GM23338 (cell line): ENCODE data around the gene SLC18B1. TPM values are rescaled to one million over a fixed set of nuclear protein-coding genes. Genes with fewer than 3 reads are reported as not detected.

Source experiments
- ATAC-seq: fragments of 200-7000 bp; cut with Tn5 transposase; 3 replicates; pipeline ENCODE4 v1.9.1; 2020
- DNase-seq: peaks from one replicate; pipeline ENCODE4 v3.0.0-alpha.2; 2015; ENCODE audit warnings: low spot score
- H2AFZ ChIP-seq: fragments of 200-600 bp; sonication (generic); 2 replicates; pipeline ENCODE4 v1.8.0; 2016; ENCODE audit warnings: antibody characterized with exemption, mild to moderate bottlenecking, moderate library complexity
- H3F3A ChIP-seq: fragments of 200-600 bp; sonication (generic); replicated peaks from 2 replicates; pipeline ENCODE4 v1.8.0; 2017; ENCODE audit warnings: antibody characterized with exemption, mixed run types, low read depth
- H3K27ac ChIP-seq: fragments of 200-600 bp; sonication (generic); 2 replicates; pipeline ENCODE4 v1.6.1; 2016; ENCODE audit warnings: low read depth
- H3K27me3 ChIP-seq: fragments of 200-600 bp; sonication (generic); 2 replicates; pipeline ENCODE4 v1.8.0; 2016; ENCODE audit warnings: mild to moderate bottlenecking, mixed run types, moderate library complexity; ENCODE audit not compliant: insufficient read depth
- H3K36me3 ChIP-seq: fragments of 200-600 bp; sonication (generic); 2 replicates; pipeline ENCODE4 v1.8.0; 2016; ENCODE audit warnings: mild to moderate bottlenecking; ENCODE audit not compliant: insufficient read depth
- H3K4me1 ChIP-seq: fragments of 200-600 bp; sonication (generic); 2 replicates; pipeline ENCODE4 v1.8.0; 2016; ENCODE audit warnings: mild to moderate bottlenecking, moderate library complexity; ENCODE audit not compliant: insufficient read depth
- H3K4me2 ChIP-seq: fragments of 200-600 bp; sonication (generic); 2 replicates; pipeline ENCODE4 v1.7.1; 2017; ENCODE audit warnings: mixed run types
- H3K4me3 ChIP-seq: fragments of 200-600 bp; sonication (generic); 2 replicates; pipeline ENCODE4 v1.6.1; 2016; ENCODE audit warnings: mixed run types
- H3K79me2 ChIP-seq: fragments of 200-600 bp; sonication (generic); replicated peaks from 2 replicates; pipeline ENCODE4 v1.8.0; 2017; ENCODE audit warnings: mild to moderate bottlenecking; ENCODE audit not compliant: insufficient read depth
- H3K9me2 ChIP-seq: fragments of 200-600 bp; sonication (generic); 2 replicates; pipeline ENCODE4 v1.8.0; 2017; ENCODE audit not compliant: insufficient read depth
- H4K20me1 ChIP-seq: fragments of 200-600 bp; sonication (generic); replicated peaks from 2 replicates; pipeline ENCODE4 v1.8.0; 2017; ENCODE audit warnings: mild to moderate bottlenecking; ENCODE audit not compliant: insufficient read depth
- H3K27ac Mint-ChIP-seq: 2 replicates; pipeline ENCODE4 v1.8.0; 2020; ENCODE audit warnings: inconsistent platforms, mild to moderate bottlenecking, moderate library complexity, mixed read lengths
- H3K27me3 Mint-ChIP-seq: 3 replicates; pipeline ENCODE4 v1.8.0; 2022; ENCODE audit warnings: low read depth, mild to moderate bottlenecking, moderate library complexity, mixed read lengths, inconsistent platforms; ENCODE audit not compliant: insufficient read depth, poor library complexity
- H3K36me3 Mint-ChIP-seq: 3 replicates; pipeline ENCODE4 v1.8.0; 2021; ENCODE audit warnings: low read depth, mild to moderate bottlenecking, inconsistent platforms, moderate library complexity, mixed read lengths
- H3K4me1 Mint-ChIP-seq: 3 replicates; pipeline ENCODE4 v1.8.0; 2020; ENCODE audit warnings: mild to moderate bottlenecking, inconsistent platforms, mixed read lengths
- H3K4me3 Mint-ChIP-seq: 3 replicates; pipeline ENCODE4 v1.8.0; 2021; ENCODE audit warnings: moderate library complexity, mild to moderate bottlenecking, inconsistent platforms, mixed read lengths
- H3K9me3 Mint-ChIP-seq: 3 replicates; pipeline ENCODE4 v1.8.0; 2020; ENCODE audit warnings: moderate library complexity, mild to moderate bottlenecking, inconsistent platforms, mixed read lengths
- NANOG ChIP-seq: IDR thresholded peaks from 2 replicates; pipeline ENCODE4 v1.6.1; 2016; ENCODE audit warnings: antibody characterized with exemption, borderline replicate concordance
- POLR2AphosphoS5 ChIP-seq: IDR thresholded peaks from 2 replicates; pipeline ENCODE4 v1.6.1; 2016; ENCODE audit warnings: antibody characterized with exemption, low read depth
- STAT1 ChIP-seq: IDR thresholded peaks from one replicate; pipeline ENCODE4 v1.6.1; 2016; ENCODE audit warnings: antibody characterized with exemption; ENCODE audit not compliant: unreplicated experiment
- ZNF331 ChIP-seq: fragments of 250-450 bp; sonication (Bioruptor Pico); IDR thresholded peaks from 2 replicates; pipeline ENCODE4 v1.5.0; 2020; ENCODE audit warnings: low read depth, mild to moderate bottlenecking, moderate library complexity
- polyA plus RNA-seq: library from polyadenylated mRNA; unstranded; fragments of >200 nt; fragmentation: Nextera tagmentation; extraction: Ambion mirVana; gene quantifications from 2 replicates; pipeline ENCODE4 v1.2.1, GENCODE V29; 2016
- total RNA-seq: library from RNA; depleted of rRNA; stranded (reverse); fragments of >200 nt; shearing (Covaris generic); gene quantifications from 2 replicates; pipeline ENCODE4 v1.2.3, GENCODE V29; 2014
- TF ChIP-seq, protein P1 (sequence below), 2 experiments: fragments of 200-600 bp in 1 of 2; sonication (generic) in 1 of 2; conservative IDR thresholded peaks; 2 replicates each; pipeline versions ENCODE4 v1.5.1 to v1.6.1; 2016 to 2017; ENCODE audit warnings: antibody characterized with exemption in 2 of 2, low read depth in 2 of 2, mild to moderate bottlenecking in 2 of 2, moderate library complexity in 1 of 2
- TF ChIP-seq, protein P2 (sequence below): IDR thresholded peaks from 2 replicates; pipeline ENCODE4 v1.6.1; 2016; ENCODE audit warnings: antibody characterized with exemption

Gene SLC18B1
- total and polyA plus RNA-seq, 2 experiments from 2014 or later, result 26.4 to 37.4 TPM

DNA sequence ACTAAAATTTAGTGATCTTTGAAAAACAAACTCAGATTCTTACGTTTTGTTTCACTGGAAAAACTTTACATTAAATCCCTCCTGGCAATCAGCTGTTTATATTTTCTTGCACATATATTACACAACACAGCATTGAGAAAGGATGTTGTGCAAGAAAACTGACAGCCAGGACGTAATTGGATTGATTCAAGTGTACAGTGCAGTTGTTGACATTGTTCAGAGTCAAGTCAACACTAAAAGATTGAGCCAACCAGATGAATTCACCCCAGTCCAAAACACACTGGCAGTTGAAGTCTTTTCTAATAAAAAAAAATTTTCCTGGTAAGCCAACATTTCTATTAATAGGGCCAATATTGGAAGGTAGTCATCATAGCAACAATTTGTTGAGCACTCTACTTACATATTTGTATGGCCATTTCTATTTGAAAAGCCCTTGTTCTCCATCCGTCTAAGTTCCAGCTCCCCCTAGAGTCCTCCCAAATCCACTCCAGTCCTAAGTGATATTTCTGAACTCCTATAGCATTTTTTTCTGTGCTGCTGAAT is 63.7 kb downstream of the SLC18B1 start:
- H3K27ac Mint-ChIP-seq, result no peak overlapping the region
- no peaks in the 10 kb centered on the region for H3K4me1 Mint-ChIP-seq
- TF ChIP-seq, protein P1, sequence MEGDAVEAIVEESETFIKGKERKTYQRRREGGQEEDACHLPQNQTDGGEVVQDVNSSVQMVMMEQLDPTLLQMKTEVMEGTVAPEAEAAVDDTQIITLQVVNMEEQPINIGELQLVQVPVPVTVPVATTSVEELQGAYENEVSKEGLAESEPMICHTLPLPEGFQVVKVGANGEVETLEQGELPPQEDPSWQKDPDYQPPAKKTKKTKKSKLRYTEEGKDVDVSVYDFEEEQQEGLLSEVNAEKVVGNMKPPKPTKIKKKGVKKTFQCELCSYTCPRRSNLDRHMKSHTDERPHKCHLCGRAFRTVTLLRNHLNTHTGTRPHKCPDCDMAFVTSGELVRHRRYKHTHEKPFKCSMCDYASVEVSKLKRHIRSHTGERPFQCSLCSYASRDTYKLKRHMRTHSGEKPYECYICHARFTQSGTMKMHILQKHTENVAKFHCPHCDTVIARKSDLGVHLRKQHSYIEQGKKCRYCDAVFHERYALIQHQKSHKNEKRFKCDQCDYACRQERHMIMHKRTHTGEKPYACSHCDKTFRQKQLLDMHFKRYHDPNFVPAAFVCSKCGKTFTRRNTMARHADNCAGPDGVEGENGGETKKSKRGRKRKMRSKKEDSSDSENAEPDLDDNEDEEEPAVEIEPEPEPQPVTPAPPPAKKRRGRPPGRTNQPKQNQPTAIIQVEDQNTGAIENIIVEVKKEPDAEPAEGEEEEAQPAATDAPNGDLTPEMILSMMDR (conservative IDR thresholded peaks at IDR 0.05; ENCODE audit: low read depth in 2 of 2), result peak; percentile 53 to 55; a peak in 3 of 4 replicates
- TF ChIP-seq NANOG (no peak), POLR2AphosphoS5 (no peak), STAT1 (no peak)
- TF ChIP-seq, protein P2, sequence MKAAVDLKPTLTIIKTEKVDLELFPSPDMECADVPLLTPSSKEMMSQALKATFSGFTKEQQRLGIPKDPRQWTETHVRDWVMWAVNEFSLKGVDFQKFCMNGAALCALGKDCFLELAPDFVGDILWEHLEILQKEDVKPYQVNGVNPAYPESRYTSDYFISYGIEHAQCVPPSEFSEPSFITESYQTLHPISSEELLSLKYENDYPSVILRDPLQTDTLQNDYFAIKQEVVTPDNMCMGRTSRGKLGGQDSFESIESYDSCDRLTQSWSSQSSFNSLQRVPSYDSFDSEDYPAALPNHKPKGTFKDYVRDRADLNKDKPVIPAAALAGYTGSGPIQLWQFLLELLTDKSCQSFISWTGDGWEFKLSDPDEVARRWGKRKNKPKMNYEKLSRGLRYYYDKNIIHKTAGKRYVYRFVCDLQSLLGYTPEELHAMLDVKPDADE, result no peak
- no peak overlapping the region for H3K4me2 ChIP-seq
- ATAC-seq (no peak), DNase-seq (peak; percentile 43)
- no peak overlapping the region for H3K4me3 ChIP-seq
- no peaks in the 10 kb centered on the region for H4K20me1 ChIP-seq
- H3K79me2 ChIP-seq, result no peaks in the 10 kb centered on the region
- H3K27ac ChIP-seq, result no peak overlapping the region
- H3K9me3 Mint-ChIP-seq, result no peaks in the 10 kb centered on the region
- no peak overlapping the region for H3K4me3 Mint-ChIP-seq
- H3K27me3 ChIP-seq, result no peaks in the 10 kb centered on the region
- no peaks in the 10 kb centered on the region for H3K36me3 ChIP-seq
- H3K4me1 ChIP-seq, result no peaks in the 10 kb centered on the region
- no peaks in the 10 kb centered on the region for H3F3A ChIP-seq
- H2AFZ ChIP-seq, result no peak overlapping the region
- no peaks in the 10 kb centered on the region for H3K36me3 Mint-ChIP-seq
- H3K27me3 Mint-ChIP-seq, result peaks cover 1% of the 10 kb centered on the region
- no peaks in the 10 kb centered on the region for H3K9me2 ChIP-seq

DNA sequence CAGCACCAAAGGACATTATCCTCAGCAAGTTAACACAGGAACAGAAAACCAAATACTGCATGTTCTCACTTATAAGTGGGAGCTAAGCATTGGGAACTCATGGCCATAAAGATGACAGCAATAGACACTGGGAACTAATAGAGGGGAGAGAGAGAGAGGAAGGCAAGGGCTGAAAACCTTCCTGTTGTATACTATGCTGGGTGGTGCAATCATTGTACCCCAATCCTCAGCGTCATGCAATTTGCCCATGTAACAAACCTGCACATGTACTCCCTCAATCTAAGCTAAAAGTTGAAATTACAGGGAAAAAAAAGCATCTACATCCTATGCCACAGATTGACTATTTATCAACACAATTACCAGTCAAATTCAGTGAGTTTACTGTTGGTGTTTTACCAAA is 64.6 kb downstream of the SLC18B1 start:
- Histone ChIP-seq H3K79me2 (no peaks in the 10 kb centered on the region), H3F3A (no peaks in the 10 kb centered on the region), H3K27ac (no peak overlapping the region), H3K4me2 (no peak overlapping the region), H2AFZ (peak overlapping the region; percentile 53; the same call in 1 of the 2 replicates), H3K4me1 (no peaks in the 10 kb centered on the region), H3K9me2 (no peaks in the 10 kb centered on the region), H3K27me3 (no peaks in the 10 kb centered on the region), H3K36me3 (no peaks in the 10 kb centered on the region), H3K4me3 (no peak overlapping the region), H4K20me1 (no peaks in the 10 kb centered on the region)
- Mint-ChIP-seq H3K27ac (no peak overlapping the region), H3K9me3 (no peaks in the 10 kb centered on the region), H3K4me1 (no peaks in the 10 kb centered on the region), H3K27me3 (peaks cover 1% of the 10 kb centered on the region), H3K4me3 (no peak overlapping the region), H3K36me3 (no peaks in the 10 kb centered on the region)
- DNase-seq, result no peak
- no peak for ATAC-seq
- TF ChIP-seq ZNF331 (CRISPR knock-in tag) (no peak), NANOG (no peak), POLR2AphosphoS5 (no peak)
- TF ChIP-seq, protein P2, result no peak
- TF ChIP-seq, protein P1 (conservative IDR thresholded peaks at IDR 0.05; ENCODE audit: low read depth in 2 of 2), result no peak
